GM21528 (cell line): ENCODE measurements around the gene EMC9.
A peak's percentile ranks its signal among the peaks of the same experiment; 100 is the strongest.

ENCODE experiments used
- ATAC-seq: cut with Tn5 transposase; IDR thresholded peaks from one replicate; pipeline ENCODE4 v1.9.1; 2021; ENCODE audit warnings: mild to moderate bottlenecking, moderate library complexity; ENCODE audit not compliant: unreplicated experiment, low FRiP score

EMC9 gene

GRCh38 chr14:24150567-24150966 is 9.2 kb upstream of the EMC9 start:
- ATAC-seq, result no peak

- no peak for ATAC-seq
Observed at GRCh38 chr14:24150061-24150460, 8.7 kb upstream of the EMC9 start.

- no peak for ATAC-seq
Observed at GRCh38 chr14:24149302-24149969, 8.0 kb upstream of the EMC9 start.

- ATAC-seq, result no peak
Observed at GRCh38 chr14:24147761-24148428, 6.5 kb upstream of the EMC9 start.

- ATAC-seq, result peak; percentile 78
Observed at GRCh38 chr14:24146978-24147760, 5.8 kb upstream of the EMC9 start, which contains the start of gene RNF31. Gene RNF31, plus strand, starts transcription at chr14:24147498. Its CDS starts 201 bp downstream, at chr14:24147699.

GRCh38 chr14:24146453-24146977 is 5.1 kb upstream of the EMC9 start, which contains the start of gene PSME2:
Gene PSME2, minus strand, starts transcription at chr14:24146610. Its CDS starts 29 bp downstream, at chr14:24146581.
- peak; percentile 67 for ATAC-seq

DNA sequence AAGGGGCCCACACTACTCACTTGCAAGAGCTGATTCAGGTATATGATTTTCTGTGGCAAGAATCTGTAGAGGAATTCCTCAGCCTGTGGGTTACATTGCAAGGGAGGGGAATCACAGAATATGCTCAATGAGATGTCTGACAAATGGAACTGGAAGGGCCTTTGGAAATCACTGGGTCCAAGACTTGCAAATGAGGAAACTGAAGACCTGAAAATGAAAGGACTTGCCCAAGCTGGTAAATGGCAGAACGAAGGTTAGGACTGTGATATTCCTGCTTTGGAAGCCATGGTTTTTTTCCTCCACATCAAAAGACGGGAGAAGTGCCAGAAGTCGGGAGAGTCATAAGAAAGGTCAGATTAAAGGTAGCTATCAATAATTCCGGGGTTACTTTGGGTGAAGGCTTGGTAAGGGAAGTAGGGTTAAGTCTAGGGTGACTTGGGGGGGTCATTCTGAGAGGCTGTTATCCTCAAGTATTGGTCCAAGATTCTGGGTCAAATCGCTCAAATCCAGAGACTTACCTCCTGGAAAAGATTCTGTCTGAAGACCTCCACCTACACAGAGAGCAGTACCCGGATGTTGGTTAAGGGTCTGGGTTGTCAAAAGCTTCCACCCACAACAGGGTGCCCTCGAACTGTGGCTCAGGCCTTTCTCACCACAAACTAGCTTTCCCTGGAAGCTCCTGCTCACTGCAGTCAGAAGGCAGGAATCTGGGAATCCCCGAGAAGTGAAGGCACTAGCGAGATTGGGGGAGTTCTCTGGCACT is 4.5 kb upstream of the EMC9 start:
- ATAC-seq, result no peak

DNA sequence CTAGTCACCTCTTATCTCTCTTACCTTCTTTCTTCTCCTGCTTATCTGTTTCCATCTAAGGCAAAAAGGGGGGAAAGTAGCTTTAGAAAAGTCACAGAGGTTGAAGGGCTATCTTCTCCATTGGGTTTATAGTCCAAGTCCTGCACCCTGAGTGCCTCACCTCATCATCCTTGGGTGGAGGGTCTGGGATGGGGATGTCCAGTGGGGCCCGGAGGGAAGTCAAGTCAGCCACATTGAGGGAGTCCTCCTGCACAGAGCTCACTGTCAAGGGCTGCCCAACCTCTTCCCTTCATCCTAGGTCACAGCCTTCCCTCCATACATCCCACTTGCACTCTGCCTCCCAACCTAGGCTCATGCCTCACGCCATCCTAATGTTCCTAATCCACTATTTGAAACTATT is 3.8 kb upstream of the EMC9 start:
- no peak for ATAC-seq

GRCh38 chr14:24144451-24144850 is 3.1 kb upstream of the EMC9 start:
- no peak for ATAC-seq

GRCh38 chr14:24143511-24143910 is 2.1 kb upstream of the EMC9 start:
- ATAC-seq, result no peak

- no peak for ATAC-seq
Observed at GRCh38 chr14:24139272-24139934, 2.0 kb downstream of the EMC9 start.

DNA sequence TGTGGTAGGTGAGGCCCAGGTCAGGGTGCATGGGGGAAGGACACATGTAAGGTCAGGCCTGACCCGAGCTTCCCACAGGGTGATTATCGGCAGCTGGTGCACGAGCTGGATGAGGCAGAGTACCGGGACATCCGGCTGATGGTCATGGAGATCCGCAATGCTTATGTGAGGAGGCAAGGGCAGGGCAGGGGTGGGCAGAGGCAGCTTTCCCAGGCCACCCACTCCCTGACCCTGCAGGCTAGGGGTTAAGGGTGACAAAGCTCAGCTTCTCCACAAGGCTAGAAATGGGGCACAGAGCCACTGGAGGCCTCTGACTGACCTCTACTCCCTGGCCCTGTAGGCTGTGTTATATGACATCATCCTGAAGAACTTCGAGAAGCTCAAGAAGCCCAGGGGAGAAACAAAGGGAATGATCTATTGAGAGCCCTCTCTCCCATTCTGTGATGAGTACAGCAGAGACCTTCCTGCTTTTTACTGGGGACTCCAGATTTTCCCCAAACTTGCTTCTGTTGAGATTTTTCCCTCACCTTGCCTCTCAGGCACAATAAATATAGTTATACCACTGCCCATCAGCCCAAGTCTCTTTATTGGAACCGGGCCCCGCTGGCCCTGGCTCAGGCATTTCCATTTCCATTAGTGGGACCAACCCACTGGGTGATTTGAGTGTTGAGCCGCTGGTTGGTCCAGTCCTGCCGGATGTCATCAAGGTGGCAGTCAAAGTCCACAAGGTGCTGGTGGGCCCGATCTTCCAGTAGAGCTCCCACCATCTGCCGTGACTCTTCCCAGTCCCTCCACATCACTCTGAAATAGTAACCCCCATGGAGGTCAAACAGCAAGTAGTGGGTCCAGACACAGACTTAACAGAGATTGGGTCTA is 2.8 kb downstream of the EMC9 start:
- ATAC-seq, result no peak

GRCh38 chr14:24137529-24138395 is 3.6 kb downstream of the EMC9 start:
- no peak for ATAC-seq

GRCh38 chr14:24136684-24137528 is 4.5 kb downstream of the EMC9 start:
- ATAC-seq, result no peak

DNA sequence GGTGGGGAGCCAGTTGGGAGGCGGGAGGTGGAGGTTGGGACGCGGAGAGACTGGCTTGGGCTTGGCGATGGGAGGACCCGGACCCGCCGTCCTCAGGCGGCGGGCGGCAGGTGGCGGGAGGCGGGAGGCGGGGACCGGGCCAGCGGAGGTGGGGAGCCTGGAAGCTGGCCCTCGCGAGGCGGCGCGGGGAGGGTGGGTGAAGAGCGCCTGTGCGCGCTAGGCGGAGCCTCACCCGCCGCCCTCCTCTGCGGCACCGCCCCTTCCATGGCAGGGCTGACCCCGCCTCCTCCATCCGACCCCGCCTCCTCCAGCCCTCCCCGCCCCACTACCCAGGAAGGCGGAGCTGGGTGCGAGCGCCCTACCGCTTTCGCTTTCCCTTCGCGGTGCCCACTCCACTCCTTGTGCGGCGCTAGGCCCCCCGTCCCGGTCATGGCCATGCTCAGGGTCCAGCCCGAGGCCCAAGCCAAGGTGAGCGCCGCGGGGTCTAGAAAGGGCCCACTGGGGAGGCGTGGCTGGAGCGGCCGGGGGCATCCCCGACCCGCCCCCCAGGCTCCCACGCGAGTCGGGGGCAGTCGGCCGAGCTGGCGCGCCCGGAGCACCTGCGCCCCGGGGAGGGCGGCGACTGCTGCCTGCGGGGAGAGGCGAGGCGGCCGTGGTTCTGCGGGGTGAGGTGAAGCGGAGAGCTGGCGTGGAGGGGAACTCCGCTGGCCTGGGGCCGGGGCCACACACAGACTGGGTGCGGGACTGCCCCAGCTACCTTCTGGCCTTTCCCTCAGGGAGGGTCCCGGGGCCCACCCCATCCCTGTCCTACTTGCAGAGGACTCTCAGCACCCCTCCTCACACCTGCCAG is 5.3 kb downstream of the EMC9 start, which contains the start of gene PSME1:
Gene PSME1 (plus strand): TSS at position 361 of the 850 bp plus-strand sequence. CDS start 69 bp downstream, at position 430.
- peak; percentile 80 for ATAC-seq

DNA sequence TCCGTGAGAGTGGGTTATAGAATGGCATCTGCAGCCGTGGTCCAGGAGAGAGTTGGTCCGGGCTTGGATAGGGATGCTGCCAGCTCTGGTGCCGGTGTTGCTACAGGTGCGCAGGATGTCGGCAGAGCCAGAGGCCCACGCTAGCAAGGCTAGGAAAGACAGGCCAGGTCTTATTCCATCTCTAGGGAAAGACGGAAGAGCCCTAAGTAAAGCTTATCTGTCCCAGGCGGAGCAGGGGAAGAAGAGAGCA is 5.9 kb downstream of the EMC9 start:
- ATAC-seq, result peak; percentile 2
